SK-N-DZ (cell line): ENCODE measurements around the gene FAP.

Experiments used
- DNase-seq: peaks from one replicate; pipeline ENCODE4 v3.0.0-alpha.2; 2015; ENCODE audit warnings: low spot score

Gene FAP

DNA sequence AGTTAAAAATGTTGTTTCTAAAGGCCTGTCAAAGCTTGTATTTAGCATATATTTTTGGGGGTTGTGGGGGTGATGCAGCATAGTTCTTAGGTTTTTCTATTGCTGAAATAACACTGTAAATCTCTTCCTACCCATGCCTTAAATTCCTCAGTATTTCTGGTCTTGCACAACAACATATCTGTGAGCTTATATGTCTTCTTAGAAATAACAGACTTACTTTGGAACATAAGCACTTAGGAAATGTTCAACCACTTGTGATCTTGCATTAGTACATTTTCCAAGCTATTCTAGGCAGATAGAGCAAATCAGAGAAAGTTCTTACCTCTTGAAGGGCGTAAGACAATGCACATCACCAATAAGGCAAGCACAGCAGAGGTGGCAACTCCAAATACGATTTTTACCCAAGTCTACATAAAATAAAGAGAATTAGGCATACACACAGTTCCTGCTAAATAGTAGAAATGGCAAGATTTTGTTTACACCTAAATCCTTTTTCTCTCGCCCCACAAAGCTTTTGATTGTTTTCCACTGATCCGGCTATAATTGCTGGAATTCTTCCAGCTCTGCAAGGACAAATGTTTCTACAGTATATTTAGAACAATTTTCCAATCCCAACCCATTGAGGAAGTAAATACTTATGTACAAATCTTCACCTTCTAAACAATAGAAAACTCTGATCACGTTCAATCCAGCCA, 512 bp downstream of the FAP start:
- no peak for DNase-seq

DNA sequence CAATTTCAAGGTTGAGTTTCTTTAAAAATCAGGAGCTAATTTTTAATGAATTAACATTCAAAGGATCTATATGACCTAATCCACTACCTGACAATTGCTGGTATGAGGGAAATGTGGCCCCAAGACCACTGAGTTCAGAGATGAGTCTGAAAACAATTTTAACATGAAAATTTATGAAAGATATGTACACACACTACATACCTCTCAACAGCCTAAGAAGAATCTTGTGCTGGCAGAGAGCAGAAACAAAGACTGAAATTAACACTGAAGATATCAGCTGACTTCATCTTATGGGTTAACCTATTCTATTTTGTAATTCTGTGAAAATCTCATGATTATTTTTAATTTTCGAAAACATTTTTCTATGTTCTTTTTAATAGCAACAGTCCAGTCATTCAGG, 1.7 kb downstream of the FAP start:
- DNase-seq: no peak

DNA sequence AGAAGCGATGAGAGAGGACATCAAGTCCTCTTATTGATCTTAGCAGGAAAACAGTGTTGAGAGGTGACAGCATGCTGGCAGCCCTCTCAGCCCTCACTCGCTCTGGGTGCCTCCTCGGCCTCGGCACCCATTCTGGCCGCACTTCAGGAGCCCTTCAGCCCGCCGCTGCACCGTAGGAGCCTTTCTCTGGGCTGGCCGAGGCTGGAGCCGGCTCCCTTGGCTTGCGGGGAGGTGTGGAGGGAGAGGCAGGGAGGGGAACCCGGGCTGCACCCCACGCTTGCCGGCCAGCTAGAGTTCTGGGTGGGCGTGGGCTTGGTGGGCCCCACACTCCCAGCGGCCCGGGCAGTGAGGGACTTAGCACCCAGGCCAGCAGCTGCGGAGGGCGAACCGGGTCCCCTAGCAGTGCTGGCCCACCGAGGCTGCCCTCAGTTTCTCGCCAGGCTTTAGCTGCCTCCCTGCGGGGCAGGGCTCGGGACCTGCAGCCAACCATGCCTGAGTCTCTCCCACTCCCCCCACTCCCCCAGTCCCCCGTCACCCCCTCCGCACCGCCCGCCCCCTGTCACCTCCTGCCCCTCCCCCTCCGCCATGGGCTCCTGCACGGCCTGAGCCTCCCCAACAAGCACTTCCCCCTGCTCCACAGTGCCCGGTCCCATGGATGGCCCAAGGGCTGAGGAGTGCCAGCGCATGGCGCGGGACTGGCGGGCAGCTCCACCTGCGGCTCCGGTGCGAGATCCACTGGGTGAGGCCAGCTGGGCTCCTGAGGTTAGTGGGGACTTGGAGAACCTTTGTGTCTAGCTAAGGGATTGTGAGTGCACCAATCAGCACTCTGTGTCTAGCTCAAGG, 8.4 kb downstream of the FAP start:
- no peak for DNase-seq

DNA sequence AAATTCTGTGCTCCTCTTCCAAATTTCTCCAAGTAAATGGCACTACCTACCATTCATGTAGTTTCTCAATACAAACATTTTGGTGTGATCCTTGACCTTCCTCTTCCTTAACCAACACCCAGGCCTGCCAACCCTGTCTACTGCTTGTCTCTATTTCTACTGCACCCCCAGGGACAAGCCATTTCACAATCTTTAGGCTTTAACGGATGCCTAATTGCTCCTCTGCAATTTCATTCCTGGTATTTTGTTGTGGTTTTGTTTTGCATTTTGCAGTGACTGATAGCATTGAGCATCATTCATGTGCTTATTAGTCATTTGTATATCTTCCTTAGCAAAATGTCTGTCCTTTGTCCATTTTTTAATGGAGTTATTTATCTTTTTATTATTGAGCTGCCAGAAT, 10.0 kb downstream of the FAP start:
- DNase-seq: no peak

DNA sequence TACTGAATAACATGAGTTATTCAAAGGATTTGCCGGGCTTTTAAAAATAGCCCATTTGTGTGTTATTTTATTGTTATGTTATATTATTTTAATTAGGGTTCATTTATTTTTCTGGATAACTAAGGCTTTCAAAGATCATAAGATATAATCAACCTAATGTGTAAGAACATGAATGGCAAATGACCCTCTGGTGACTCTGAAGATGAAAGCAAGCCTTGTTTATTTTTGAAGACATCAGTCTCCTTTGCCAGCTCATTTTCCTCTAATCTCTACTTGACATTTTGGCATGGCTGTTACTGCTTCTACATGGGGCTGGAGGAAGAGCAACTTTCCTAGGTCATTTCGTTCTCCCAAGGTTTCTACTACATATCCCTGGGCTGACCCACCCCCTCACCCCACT, 10.6 kb downstream of the FAP start:
- DNase-seq: no peak

DNA sequence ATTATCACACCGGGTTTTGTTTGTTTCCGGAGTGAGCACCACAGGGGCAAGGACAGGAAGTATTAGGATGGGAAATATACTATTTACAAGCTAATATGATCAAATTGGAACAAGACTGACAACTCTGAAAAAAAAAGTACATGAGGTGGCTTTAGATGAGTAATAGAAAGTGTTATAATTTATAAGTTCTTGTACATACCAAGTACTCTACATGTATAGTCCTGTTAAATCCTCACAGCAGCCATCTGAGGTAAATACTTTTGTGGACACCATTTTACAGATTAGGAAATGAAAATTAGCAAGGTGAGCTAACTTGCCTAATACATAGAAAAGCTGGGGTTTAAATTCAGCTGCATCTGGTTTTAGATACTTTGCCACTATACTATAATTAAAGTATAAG, 11.2 kb downstream of the FAP start:
- no peak for DNase-seq

DNA sequence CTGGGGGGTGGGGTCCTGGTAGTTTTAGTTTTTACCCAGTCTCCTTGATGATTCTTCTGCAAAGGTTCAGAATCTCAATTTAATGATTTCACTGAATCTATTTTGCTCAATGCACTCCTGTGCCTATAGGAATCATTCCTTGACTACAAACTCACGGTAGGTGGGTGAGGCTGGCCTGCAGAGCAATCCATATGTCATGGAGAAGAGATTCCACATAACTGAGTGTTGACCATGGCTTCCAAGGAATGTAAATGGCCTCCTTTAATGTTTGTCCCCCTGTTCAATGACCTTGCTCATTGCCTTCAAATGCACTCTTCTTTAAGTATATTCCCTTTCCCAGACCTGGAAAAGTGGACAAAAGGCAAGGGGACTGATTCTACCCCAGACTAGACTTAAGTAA, 12.5 kb downstream of the FAP start:
- no peak for DNase-seq

DNA sequence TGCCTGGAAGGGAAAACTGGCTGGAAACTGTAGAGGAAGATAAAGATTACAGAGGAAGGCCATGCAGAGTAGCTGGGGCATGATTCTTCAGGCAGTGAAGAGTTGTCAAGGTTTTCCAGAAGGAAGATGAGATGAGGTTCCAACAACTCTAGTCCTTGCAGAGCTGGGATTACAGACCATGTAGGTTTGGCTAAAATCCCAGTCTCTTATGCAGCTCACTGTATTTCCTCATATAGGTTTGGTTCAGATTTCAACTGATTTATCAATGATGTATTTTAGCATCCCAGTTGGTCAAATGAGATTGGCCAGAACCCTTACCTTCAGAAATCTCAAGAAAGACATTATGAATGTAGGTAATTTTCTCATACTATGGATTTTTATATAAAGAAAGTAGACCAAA, 16.4 kb downstream of the FAP start:
- DNase-seq: no peak

DNA sequence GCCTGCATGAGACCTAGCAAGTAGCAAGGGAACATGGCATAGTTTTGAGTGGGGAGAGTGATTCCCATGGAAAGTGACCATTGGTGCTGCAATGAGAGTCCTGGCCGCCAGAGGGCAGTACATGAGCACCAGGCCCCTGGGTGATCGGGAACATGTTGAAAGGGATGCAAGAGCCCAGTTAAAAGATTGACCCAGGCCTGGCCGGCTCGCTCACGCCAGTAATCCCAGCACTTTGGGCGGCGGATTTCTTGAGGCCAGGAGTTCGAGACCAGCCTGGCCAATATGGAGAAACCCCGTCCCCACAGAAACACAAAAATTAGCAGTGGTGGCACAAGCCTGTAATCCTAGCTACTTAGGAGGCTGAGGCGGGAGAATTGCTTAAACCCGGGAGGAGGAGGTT, 22.2 kb downstream of the FAP start:
- DNase-seq: peak; percentile 59

DNA sequence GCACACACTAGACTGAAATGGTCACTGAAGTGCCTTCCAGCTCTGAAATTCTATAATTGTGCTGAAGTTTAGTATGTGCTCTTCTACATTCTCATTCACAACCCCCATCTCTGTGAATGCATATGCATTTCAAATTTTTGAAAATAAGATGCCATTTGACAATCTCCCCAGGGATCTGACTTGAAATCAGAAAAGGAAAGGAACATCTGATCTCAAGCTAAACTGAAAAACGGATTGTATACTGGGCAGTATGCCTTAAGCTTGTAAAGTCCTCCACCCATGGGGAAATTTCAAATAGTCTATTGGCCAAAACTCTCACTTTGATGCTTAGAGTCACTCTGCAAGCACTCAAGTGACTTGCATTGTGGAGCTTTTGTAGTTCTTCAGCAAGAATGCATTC, 22.9 kb downstream of the FAP start:
- DNase-seq: no peak

DNA sequence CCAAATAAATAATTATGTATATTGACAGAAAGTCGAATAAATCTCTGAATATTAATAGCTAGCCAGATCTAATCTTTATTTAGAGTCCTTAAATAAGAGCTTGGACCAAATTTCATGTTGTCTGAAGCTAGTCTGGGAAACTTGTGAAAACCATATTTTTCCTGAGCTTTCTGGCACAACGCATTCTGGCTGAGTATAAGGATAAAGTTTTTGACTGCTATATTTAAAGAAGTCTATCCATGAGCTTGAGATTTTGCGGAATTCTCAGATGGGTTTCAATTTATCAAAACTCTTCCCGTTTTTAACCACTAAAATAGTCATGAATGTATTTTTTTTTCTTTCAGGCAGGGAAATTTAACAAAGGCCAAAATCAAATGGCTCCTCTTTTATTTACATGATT, 23.8 kb downstream of the FAP start:
- no peak for DNase-seq

DNA sequence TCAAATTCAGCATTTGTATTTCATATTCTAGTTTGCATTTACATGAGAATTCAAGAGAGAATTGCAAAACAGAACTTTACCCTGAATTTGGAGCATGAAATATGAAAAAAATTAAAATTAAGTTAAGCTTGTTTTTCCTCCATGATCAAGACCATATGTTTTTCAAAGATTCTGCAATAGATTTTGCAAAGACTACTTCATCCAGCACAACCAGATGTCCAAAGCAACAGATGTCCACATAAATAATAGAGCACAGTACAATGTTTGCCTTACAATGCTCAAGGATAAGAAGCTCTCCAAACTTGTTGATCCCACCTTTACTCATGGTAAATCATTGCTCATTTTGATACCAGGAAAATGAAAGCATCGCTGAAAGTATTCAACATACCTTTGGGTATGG, 25.6 kb downstream of the FAP start:
- DNase-seq: no peak

DNA sequence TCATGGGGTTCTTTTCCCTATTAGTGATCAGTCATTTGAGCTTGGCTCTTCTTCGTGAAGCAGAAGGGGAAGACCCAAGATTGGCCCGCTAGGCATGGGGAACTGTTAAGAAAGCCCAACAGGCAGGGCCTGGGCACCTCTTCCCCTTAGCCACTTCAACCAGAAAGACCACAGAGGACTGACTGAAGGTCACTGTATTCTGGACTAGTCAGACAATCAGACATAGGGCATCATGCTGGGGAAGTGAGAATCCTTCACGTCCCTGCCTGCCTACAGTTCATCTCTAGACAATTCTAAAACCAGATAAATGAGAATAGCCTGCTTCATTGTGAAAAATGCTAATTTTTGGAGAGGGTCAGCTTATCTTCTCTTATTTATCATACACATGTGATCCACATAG, 28.1 kb downstream of the FAP start:
- DNase-seq: no peak

DNA sequence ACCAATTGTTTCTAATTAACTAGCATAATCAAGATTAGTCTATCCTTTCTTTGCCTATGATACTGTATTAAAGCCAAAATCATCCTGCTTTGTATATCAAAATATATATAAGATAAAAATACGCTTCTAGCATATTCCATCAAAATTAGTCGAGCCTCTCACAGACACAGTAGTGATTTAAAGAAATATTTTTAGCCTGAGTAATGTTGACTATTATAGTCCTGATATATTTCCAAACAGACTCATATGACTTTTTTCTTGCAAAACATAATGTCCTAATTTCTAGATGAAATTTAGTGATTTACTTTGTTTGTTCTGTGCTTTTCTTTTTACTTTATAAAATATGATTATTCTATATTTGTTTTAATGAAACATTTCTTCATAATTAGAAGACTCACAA, 30.9 kb downstream of the FAP start:
- DNase-seq: no peak

DNA sequence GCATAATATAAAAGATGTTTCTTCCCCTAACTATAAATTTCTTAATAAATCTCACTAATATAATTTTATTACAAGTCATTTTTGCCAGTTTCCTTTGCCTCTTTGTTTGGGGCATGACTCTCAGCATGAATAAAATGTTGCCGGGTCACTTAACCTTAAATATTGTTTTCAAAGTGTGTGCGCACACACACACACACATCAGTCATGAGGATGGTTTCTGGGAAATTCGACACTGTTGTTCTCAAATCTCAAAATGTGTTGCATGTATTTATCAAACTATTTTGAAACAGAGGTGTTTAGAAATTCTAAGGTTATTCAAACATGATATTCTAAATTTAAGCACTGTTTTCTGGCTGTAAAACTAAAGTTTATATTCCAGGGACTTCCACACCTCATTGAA, 31.5 kb downstream of the FAP start:
- no peak for DNase-seq

DNA sequence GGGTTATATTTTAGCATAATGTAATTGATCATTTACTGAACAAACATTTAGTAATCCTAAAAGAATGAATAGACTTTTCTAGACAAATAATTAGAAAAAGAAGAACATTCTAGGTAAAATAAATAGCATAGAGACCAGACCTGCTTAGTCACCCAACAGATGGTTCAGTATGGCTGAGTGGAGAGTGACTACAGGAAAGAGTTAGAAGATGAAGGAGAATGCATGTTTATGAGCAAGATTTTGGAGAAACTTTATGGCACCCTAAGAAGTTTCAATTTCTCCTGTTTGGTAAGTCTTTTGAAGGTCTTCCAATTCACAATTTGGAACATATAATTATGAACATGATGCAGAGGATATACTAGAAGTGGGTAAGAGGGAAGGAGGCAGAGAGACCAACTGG, 32.9 kb downstream of the FAP start:
- DNase-seq: no peak

DNA sequence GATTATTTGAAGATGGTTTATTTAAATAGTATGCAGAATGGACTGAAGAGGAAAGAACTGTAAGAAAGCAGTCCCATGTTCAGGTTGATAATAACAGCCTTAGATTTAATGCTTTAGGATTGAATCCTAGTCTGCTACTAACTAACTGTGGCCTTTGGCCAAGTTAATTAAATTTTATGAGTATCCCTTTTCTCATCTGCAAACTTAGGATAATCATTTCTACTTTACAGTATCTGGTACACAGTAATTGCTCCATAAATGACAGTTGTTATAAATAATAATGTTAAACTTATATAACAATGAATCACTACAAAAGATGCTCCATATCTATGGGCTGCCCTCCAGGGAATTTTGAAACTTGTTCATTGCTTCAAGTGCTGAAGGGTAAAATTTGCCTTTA, 41.0 kb downstream of the FAP start:
- no peak for DNase-seq

DNA sequence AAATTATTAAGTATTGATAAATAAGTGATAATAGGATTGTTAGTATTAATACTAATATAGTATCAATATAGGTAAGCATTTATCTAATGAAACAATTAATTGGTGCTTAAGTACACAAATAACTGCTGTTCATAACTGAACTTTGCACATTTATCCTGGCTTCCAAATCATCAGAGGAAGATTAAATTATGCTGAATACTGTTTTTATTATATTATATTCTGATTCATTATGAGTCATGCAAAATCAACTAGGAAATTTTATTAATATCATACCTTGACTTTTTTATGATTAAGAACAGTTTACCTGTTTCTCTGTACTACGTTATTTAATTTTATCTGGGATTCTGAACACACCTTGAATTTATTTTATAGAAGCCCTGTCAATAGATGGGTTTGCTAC, 42.6 kb downstream of the FAP start:
- DNase-seq: no peak

DNA sequence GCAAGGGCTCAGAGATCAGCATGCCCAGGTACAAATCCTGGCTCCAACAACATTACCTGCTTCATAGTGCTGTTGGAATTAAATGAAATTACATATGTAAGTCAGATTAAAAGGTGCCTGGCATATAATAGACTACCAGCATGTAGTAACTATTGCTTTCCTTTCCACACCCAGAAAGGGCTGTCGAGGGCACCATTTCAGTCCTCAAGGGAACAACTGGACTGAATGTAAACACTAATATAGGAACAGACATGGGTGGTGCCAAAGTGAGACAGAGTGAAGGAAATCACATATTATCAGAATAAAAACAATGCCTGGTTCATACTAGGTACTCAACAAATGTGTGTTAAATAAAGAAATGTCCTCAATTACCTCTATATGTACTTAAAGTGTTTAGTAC, 43.3 kb downstream of the FAP start:
- DNase-seq: no peak

DNA sequence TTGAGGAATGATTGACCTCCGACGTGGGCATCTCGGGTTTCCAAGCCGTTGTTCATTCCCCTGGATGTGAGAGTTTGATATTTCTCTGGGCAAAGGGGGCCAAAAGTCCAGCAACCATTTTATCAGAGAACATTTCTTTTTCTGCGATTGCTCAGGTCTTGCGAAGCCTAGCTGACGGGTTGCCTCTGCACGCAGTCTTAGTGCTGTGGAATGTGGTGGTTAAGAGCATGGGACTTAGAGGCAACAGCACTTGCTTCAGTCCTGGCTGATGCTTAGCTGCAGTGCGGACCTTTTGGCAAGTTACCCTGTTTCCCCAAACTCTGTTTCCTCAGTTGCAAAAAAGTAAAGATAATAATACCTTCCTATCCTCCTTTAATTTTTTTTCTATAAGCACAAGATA, 45.0 kb downstream of the FAP start:
- DNase-seq: no peak

DNA sequence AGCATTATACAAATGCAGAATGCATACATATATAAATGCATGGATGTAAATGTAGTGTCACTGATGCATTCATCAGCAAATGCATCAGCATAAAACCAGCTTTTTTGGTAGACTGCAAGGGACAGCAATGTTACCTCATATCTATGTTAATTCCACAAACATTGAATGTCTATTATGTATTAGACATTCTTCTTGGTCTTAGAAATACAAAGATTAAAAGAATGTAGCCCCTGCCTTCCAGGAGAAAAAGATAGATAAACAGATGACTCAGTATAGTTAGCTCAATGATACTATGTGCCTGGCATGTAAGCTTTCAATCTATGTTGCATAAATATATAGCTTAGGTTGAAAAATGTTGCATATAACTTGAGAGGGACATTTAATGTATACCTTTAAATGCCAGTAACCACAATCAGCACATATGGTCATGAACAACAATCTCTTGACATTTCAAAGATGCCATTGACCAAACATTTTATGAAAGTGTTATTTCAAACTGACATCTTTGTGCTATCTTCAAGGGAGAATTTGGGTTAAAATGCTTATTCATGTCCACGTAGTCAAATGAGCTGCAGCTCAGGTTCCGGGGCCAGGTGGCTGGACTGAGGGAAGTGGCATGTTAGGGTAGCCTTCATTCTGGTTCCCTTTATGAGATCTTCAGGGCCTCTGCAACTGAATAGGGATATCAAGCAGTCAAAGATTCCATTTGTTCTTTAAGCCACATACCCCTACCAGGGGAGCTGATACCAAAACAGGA, 46.0 kb downstream of the FAP start:
- no peak for DNase-seq

DNA sequence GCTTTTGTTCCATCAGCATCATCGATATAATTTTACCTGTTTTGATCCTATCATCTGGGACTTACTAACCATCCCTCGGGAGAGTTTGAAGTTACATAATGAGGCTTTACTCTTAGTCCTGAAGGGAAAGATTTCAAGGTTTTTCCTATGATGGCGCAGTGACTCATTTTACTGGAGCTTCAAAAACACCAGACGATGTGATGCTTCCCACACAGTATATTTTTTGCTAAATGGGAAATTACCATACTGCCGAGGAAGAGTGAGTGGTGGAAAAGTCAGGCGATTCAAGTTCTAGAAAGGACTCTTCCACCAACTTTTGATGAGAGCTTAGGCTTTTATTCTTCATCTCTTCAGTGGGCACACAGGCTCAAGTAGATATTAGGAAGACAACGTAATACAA, 46.6 kb downstream of the FAP start:
- no peak for DNase-seq

DNA sequence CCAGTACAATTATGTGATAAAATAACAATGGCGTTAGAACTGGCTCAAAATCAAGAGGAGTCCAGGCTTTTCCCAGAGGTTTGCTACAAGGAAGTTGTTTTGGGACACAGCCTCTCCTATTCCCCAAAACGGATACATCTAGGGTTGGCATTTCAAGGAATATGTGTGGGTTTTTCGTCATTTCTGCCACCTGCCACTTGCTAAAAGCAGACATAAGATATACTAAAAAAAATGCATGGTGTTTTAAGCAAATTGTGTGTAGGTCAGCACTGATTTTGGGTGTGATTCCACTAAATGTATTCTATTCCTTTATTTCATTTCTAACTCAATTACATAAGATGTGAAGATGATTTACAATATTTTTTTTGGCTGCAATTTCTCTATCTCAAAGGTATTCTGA, 54.8 kb downstream of the FAP start:
- DNase-seq: no peak
